ENCODE measurements around the gene ST6GALNAC2.

DNA sequence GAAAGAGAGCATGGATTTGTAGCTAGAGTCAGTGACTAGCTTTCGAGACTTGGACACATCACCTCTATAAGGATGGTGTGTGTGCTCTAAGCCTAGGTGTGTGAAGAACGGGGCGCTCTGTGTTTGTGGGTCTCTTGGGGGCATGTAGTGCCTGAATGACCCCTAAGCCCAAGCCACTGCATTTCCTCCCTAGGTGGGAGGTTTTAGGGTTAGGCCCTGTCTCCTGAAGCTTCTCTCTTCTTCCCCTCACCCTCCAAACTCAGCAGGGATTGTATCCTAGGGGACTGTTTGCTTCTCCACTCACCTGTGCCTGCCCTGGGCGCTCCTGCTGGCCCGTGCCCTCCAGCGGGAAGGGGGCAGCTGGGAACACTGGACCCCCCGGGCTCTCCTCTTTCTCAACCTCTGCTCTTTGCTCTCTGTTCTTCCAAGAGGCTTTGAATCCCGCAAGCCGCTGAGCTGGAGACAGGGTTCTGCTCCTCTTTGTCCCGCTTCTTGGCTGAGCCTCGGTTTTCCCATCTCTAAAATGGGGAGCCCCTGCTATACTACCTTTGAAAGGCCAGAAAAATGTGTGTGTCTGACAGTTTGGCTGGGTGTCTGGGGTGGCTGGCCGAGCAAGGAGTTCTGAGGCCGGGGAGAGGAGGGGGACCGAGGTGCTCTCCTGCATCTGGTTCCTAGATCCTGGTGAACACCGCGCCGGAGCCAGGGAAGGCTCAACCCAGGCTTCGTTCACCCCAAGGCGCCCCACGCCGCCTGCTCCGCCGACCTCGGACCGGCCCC, 49.0 kb downstream of the ST6GALNAC2 start:
- TF ChIP-seq, protein P1, sequence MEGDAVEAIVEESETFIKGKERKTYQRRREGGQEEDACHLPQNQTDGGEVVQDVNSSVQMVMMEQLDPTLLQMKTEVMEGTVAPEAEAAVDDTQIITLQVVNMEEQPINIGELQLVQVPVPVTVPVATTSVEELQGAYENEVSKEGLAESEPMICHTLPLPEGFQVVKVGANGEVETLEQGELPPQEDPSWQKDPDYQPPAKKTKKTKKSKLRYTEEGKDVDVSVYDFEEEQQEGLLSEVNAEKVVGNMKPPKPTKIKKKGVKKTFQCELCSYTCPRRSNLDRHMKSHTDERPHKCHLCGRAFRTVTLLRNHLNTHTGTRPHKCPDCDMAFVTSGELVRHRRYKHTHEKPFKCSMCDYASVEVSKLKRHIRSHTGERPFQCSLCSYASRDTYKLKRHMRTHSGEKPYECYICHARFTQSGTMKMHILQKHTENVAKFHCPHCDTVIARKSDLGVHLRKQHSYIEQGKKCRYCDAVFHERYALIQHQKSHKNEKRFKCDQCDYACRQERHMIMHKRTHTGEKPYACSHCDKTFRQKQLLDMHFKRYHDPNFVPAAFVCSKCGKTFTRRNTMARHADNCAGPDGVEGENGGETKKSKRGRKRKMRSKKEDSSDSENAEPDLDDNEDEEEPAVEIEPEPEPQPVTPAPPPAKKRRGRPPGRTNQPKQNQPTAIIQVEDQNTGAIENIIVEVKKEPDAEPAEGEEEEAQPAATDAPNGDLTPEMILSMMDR (conservative IDR thresholded peaks at IDR 0.05; ENCODE audit: low read depth in 2 of 2) = no peak
- TF ChIP-seq EZH2phosphoT487 (IDR thresholded peaks at IDR 0.05; ENCODE audit: unreplicated experiment) (no peak), REST (IDR thresholded peaks at IDR 0.05; ENCODE audit: unreplicated experiment) (no peak)

Measured in GM23338 (cell line).